ENCODE results near the gene MAP3K13. TPM values are rescaled to one million over a fixed set of nuclear protein-coding genes. Genes with fewer than 3 reads are reported as not detected.

Gene MAP3K13
- total and polyA plus RNA-seq, 2 of the 13 experiments (the other 11 are each of a cell fraction or from before 2014, with no cell fraction given) = 24.2 to 26.5 TPM

DNA sequence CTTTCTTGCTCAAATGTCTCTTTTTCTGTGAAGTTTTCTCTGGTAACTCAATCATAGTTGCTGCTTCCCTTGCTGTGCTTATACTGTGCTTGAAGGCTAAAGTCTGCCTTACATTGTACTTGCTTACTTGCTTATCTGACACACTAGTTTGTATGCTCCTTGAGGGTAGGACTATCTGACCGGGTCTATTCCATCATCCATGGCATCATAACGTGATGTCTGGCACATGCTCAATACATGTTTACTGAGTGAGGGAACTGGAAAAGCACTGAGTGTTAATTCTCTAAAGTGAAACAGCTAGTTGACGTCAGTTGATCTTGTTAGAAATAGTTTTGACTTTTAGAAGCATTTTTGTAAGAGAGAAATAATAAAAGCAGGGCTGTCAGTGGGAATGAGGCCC lies 42.7 kb downstream of the MAP3K13 start:
- in situ Hi-C loops (cut with HindIII; ENCODE audit: extremely low pct_ligation_motif_present, low pct_unique_long_range_greater_than_20kb) = no loop called here
- ATAC-seq (no peak), DNase-seq (ENCODE audit: low spot score) (no peak), FAIRE-seq (no peak)
- H2AFZ ChIP-seq (ENCODE audit: low read length) = no peak overlapping the region
- no peak overlapping the region for H3K9ac ChIP-seq (ENCODE audit: insufficient read depth, low read depth, low read length)
- TF ChIP-seq SP140L (CRISPR knock-in tag; IDR thresholded peaks at IDR 0.05; ENCODE audit: borderline replicate concordance) = no peak
- TF ChIP-seq NFKBIZ (CRISPR knock-in tag; IDR thresholded peaks at IDR 0.05) = no peak
- TF ChIP-seq ZNF572 (CRISPR knock-in tag; IDR thresholded peaks at IDR 0.05) = no peak
- no peak for TF ChIP-seq HMG20B (CRISPR knock-in tag; conservative IDR thresholded peaks at IDR 0.05)
- TF ChIP-seq, protein P1, sequence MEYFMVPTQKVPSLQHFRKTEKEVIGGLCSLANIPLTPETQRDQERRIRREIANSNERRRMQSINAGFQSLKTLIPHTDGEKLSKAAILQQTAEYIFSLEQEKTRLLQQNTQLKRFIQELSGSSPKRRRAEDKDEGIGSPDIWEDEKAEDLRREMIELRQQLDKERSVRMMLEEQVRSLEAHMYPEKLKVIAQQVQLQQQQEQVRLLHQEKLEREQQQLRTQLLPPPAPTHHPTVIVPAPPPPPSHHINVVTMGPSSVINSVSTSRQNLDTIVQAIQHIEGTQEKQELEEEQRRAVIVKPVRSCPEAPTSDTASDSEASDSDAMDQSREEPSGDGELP (IDR thresholded peaks at IDR 0.05; ENCODE audit: borderline replicate concordance, low read depth) = no peak
- TF ChIP-seq SMAD1 (CRISPR knock-in tag; IDR thresholded peaks at IDR 0.05; ENCODE audit: borderline replicate concordance, low read depth) = no peak
- TF ChIP-seq, protein P2, sequence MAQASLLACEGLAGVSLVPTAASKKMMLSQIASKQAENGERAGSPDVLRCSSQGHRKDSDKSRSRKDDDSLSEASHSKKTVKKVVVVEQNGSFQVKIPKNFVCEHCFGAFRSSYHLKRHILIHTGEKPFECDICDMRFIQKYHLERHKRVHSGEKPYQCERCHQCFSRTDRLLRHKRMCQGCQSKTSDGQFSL (CRISPR knock-in tag; IDR thresholded peaks at IDR 0.05) = no peak
- TF ChIP-seq, protein P3, sequence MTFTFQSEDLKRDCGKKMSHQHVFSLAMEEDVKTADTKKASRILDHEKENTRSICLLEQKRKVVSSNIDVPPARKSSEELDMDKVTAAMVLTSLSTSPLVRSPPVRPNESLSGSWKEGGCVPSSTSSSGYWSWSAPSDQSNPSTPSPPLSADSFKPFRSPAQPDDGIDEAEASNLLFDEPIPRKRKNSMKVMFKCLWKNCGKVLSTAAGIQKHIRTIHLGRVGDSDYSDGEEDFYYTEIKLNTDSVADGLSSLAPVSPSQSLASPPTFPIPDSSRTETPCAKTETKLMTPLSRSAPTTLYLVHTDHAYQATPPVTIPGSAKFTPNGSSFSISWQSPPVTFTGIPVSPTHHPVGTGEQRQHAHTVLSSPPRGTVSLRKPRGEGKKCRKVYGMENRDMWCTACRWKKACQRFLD (CRISPR knock-in tag; IDR thresholded peaks at IDR 0.05; ENCODE audit: borderline replicate concordance) = no peak
- no peak for TF ChIP-seq FOXC1 (CRISPR knock-in tag; IDR thresholded peaks at IDR 0.05; ENCODE audit: borderline replicate concordance)
- no peak for TF ChIP-seq HDAC1 (CRISPR knock-in tag; IDR thresholded peaks at IDR 0.05)
- TF ChIP-seq, protein P4, sequence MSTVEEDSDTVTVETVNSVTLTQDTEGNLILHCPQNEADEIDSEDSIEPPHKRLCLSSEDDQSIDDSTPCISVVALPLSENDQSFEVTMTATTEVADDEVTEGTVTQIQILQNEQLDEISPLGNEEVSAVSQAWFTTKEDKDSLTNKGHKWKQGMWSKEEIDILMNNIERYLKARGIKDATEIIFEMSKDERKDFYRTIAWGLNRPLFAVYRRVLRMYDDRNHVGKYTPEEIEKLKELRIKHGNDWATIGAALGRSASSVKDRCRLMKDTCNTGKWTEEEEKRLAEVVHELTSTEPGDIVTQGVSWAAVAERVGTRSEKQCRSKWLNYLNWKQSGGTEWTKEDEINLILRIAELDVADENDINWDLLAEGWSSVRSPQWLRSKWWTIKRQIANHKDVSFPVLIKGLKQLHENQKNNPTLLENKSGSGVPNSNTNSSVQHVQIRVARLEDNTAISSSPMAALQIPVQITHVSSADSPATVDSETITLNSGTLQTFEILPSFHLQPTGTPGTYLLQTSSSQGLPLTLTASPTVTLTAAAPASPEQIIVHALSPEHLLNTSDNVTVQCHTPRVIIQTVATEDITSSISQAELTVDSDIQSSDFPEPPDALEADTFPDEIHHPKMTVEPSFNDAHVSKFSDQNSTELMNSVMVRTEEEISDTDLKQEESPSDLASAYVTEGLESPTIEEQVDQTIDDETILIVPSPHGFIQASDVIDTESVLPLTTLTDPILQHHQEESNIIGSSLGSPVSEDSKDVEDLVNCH (CRISPR knock-in tag; IDR thresholded peaks at IDR 0.05) = no peak
- TF ChIP-seq, protein P5, sequence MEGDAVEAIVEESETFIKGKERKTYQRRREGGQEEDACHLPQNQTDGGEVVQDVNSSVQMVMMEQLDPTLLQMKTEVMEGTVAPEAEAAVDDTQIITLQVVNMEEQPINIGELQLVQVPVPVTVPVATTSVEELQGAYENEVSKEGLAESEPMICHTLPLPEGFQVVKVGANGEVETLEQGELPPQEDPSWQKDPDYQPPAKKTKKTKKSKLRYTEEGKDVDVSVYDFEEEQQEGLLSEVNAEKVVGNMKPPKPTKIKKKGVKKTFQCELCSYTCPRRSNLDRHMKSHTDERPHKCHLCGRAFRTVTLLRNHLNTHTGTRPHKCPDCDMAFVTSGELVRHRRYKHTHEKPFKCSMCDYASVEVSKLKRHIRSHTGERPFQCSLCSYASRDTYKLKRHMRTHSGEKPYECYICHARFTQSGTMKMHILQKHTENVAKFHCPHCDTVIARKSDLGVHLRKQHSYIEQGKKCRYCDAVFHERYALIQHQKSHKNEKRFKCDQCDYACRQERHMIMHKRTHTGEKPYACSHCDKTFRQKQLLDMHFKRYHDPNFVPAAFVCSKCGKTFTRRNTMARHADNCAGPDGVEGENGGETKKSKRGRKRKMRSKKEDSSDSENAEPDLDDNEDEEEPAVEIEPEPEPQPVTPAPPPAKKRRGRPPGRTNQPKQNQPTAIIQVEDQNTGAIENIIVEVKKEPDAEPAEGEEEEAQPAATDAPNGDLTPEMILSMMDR (CRISPR knock-in tag; IDR thresholded peaks at IDR 0.05) = no peak
- TF ChIP-seq SSRP1 (CRISPR knock-in tag; IDR thresholded peaks at IDR 0.05) = no peak
- TF ChIP-seq, protein P6, sequence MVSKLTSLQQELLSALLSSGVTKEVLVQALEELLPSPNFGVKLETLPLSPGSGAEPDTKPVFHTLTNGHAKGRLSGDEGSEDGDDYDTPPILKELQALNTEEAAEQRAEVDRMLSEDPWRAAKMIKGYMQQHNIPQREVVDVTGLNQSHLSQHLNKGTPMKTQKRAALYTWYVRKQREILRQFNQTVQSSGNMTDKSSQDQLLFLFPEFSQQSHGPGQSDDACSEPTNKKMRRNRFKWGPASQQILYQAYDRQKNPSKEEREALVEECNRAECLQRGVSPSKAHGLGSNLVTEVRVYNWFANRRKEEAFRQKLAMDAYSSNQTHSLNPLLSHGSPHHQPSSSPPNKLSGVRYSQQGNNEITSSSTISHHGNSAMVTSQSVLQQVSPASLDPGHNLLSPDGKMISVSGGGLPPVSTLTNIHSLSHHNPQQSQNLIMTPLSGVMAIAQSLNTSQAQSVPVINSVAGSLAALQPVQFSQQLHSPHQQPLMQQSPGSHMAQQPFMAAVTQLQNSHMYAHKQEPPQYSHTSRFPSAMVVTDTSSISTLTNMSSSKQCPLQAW (CRISPR knock-in tag; IDR thresholded peaks at IDR 0.05) = no peak
- H3K4me2 ChIP-seq (ENCODE audit: low read depth, low read length) = no peak overlapping the region
- no TSS peak for BruUV-seq (replicated peaks)
- no peaks in the 10 kb centered on the region for H3K9me3 ChIP-seq (ENCODE audit: low read length)
- 95% methylated on average over 3 of the region's 3 CpGs for WGBS (ENCODE audit: low lambda C conversion rate)
- intact Hi-C loops (cut with micrococcal nuclease; ENCODE audit: unreplicated experiment) = no loop called here
- H3K27ac ChIP-seq (ENCODE audit: extremely low read length, insufficient read depth, low read length) = no peak overlapping the region
- H3K4me1 ChIP-seq (ENCODE audit: insufficient read depth, low read length) = no peaks in the 10 kb centered on the region
- ChIA-PET CTCF (ENCODE audit: low intra/inter-chr PET ratio, low total read pairs) (no interaction called here), POLR2A (no interaction called here)
- peaks cover 3% of the 10 kb centered on the region; the same call in 1 of the 2 replicates for H4K20me1 ChIP-seq (ENCODE audit: insufficient read depth, low read length)
- no peaks in the 10 kb centered on the region for H3K27me3 ChIP-seq (ENCODE audit: control insufficient read depth in 1 of 2, insufficient read depth in 2 of 2, low read length in 2 of 2)
- H3K36me3 ChIP-seq (replicated peaks in 1 of 2; ENCODE audit: control insufficient read depth in 1 of 2, insufficient read depth in 2 of 2, low read length in 2 of 2) = no peaks in the 10 kb centered on the region; a peak in 1 of 5 replicates
- H3K79me2 ChIP-seq (ENCODE audit: insufficient read depth, low read length) = peaks cover 9% of the 10 kb centered on the region
- no peak overlapping the region for H3K4me3 ChIP-seq (replicated peaks in 1 of 3; ENCODE audit: insufficient read depth in 1 of 3, low read depth in 2 of 3, low read length in 3 of 3)

Data from HepG2 (cell line).